WI38 (cell line): ENCODE measurements around the gene ERVMER34-1.
A peak's percentile ranks its signal among the peaks of the same experiment; 100 is the strongest.

Source experiments
- H3K4me3 ChIP-seq: 2 replicates; pipeline ENCODE4 v1.5.1; 2011; ENCODE audit warnings: low read depth, mild to moderate bottlenecking, control low read depth, low read length
- CTCF ChIP-seq: IDR thresholded peaks from 2 replicates; pipeline ENCODE4 v1.5.1; 2012; ENCODE audit warnings: low read depth, mild to moderate bottlenecking, control low read depth, low read length

ERVMER34-1 gene

GRCh38 chr4:52750819-52751486 lies at the start of gene ERVMER34-1:
Gene ERVMER34-1, minus strand, starts transcription at chr4:52751425. Its CDS starts 5,905 bp downstream, at chr4:52745520.
- TF ChIP-seq CTCF = no peak
- H3K4me3 ChIP-seq = peak within 1 kb of the TSS; percentile 52

GRCh38 chr4:52799813-52800212 lies 48.6 kb upstream of the ERVMER34-1 start:
- no peak for TF ChIP-seq CTCF
- no peak overlapping the region for H3K4me3 ChIP-seq

- TF ChIP-seq CTCF = no peak
These were observed 44.3 kb upstream of the ERVMER34-1 start for GRCh38 chr4:52795533-52795932.

GRCh38 chr4:52791936-52792335 lies 40.7 kb upstream of the ERVMER34-1 start:
- no peak overlapping the region for H3K4me3 ChIP-seq
- no peak for TF ChIP-seq CTCF

More at GRCh38 chr4:52795533-52795932, 44.3 kb upstream of the ERVMER34-1 start:
- no peak overlapping the region for H3K4me3 ChIP-seq

- TF ChIP-seq CTCF = no peak
- no peak overlapping the region for H3K4me3 ChIP-seq
These were observed 38.5 kb upstream of the ERVMER34-1 start for GRCh38 chr4:52789774-52790173.

GRCh38 chr4:52788806-52789205 lies 37.6 kb upstream of the ERVMER34-1 start:
- H3K4me3 ChIP-seq = no peak overlapping the region
- no peak for TF ChIP-seq CTCF

- no peak for TF ChIP-seq CTCF
- no peak overlapping the region for H3K4me3 ChIP-seq
These were observed 31.8 kb upstream of the ERVMER34-1 start for GRCh38 chr4:52783069-52783468.
